ENCODE results near the gene CCDC178.

DNA sequence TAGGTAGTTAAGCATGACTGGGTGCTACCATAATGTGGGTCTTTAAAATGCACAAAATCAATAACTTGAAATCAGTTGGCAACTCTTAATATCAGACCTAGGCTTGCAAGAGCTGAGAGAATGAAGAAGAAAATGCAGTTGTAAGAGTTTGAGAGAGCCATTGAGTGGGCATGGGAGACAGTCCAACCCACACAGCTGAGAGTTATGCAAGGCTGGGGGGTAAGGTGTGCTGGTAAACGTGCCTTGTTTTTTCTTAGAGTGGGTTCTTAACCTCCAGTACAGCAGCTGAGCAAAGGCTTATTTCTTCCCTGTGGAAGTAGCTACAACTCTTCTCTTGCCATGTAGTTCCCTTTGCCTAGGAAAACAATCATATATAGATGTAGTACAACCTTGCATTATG is 20.2 kb upstream of the CCDC178 start:
- TF ChIP-seq, protein P1, sequence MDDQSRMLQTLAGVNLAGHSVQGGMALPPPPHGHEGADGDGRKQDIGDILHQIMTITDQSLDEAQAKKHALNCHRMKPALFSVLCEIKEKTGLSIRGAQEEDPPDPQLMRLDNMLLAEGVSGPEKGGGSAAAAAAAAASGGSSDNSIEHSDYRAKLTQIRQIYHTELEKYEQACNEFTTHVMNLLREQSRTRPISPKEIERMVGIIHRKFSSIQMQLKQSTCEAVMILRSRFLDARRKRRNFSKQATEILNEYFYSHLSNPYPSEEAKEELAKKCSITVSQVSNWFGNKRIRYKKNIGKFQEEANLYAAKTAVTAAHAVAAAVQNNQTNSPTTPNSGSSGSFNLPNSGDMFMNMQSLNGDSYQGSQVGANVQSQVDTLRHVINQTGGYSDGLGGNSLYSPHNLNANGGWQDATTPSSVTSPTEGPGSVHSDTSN (IDR thresholded peaks at IDR 0.05), result no peak
- TF ChIP-seq, protein P2, sequence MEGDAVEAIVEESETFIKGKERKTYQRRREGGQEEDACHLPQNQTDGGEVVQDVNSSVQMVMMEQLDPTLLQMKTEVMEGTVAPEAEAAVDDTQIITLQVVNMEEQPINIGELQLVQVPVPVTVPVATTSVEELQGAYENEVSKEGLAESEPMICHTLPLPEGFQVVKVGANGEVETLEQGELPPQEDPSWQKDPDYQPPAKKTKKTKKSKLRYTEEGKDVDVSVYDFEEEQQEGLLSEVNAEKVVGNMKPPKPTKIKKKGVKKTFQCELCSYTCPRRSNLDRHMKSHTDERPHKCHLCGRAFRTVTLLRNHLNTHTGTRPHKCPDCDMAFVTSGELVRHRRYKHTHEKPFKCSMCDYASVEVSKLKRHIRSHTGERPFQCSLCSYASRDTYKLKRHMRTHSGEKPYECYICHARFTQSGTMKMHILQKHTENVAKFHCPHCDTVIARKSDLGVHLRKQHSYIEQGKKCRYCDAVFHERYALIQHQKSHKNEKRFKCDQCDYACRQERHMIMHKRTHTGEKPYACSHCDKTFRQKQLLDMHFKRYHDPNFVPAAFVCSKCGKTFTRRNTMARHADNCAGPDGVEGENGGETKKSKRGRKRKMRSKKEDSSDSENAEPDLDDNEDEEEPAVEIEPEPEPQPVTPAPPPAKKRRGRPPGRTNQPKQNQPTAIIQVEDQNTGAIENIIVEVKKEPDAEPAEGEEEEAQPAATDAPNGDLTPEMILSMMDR (IDR thresholded peaks at IDR 0.05), result no peak
- TF ChIP-seq PHF8 (IDR thresholded peaks at IDR 0.05; ENCODE audit: borderline replicate concordance, low read depth) (no peak), EP300 (IDR thresholded peaks at IDR 0.05) (no peak), HDAC2 (IDR thresholded peaks at IDR 0.05) (no peak)
- TF ChIP-seq, protein P3, sequence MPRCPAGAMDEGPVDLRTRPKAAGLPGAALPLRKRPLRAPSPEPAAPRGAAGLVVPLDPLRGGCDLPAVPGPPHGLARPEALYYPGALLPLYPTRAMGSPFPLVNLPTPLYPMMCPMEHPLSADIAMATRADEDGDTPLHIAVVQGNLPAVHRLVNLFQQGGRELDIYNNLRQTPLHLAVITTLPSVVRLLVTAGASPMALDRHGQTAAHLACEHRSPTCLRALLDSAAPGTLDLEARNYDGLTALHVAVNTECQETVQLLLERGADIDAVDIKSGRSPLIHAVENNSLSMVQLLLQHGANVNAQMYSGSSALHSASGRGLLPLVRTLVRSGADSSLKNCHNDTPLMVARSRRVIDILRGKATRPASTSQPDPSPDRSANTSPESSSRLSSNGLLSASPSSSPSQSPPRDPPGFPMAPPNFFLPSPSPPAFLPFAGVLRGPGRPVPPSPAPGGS (IDR thresholded peaks at IDR 0.05), result no peak
- TF ChIP-seq, protein P4, sequence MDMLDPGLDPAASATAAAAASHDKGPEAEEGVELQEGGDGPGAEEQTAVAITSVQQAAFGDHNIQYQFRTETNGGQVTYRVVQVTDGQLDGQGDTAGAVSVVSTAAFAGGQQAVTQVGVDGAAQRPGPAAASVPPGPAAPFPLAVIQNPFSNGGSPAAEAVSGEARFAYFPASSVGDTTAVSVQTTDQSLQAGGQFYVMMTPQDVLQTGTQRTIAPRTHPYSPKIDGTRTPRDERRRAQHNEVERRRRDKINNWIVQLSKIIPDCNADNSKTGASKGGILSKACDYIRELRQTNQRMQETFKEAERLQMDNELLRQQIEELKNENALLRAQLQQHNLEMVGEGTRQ (IDR thresholded peaks at IDR 0.05), result no peak
